Heart left ventricle (tissue), 16 donors: ENCODE data around the gene ZMIZ2. TPM values are rescaled to one million over a fixed set of nuclear protein-coding genes. Genes with fewer than 3 reads are reported as not detected.

Source experiments
- ATAC-seq, 4 donors: fragments of 200-7000 bp; cut with Tn5 transposase; one replicate each; pipeline ENCODE4 v1.9.1; 2020 to 2022; ENCODE audit warnings: moderate library complexity in 4 of 4, mild to moderate bottlenecking in 3 of 4, moderate number of reproducible peaks in 1 of 4
- DNase-seq, 5 donors: peaks; one replicate each; pipeline ENCODE4 v3.0.0-alpha.2; 2020
- H3K27ac ChIP-seq, 12 donors: fragments of 200-600 bp; sonication (generic) in 4 of 12; one replicate each; pipeline versions ENCODE4 v1.5.0 to v1.8.0; 2016 to 2022; ENCODE audit warnings: mild to moderate bottlenecking in 2 of 12
- H3K27me3 ChIP-seq, 9 donors: fragments of 200-600 bp; sonication (generic) in 2 of 9; one replicate each; pipeline versions ENCODE4 v1.5.1 to v1.8.0; 2016 to 2022; ENCODE audit warnings: mild to moderate bottlenecking in 3 of 9
- H3K36me3 ChIP-seq, 9 donors: fragments of 200-600 bp; sonication (generic) in 2 of 9; one replicate each; pipeline versions ENCODE4 v1.5.0 to v1.8.0; 2018 to 2022; ENCODE audit warnings: mild to moderate bottlenecking in 2 of 9
- H3K4me1 ChIP-seq, 12 donors: fragments of 200-600 bp; sonication (generic) in 4 of 12; one replicate each; pipeline versions ENCODE4 v1.5.0 to v1.8.0; 2016 to 2022; ENCODE audit warnings: mild to moderate bottlenecking in 3 of 12
- H3K4me3 ChIP-seq, 12 donors: fragments of 200-600 bp; sonication (generic) in 4 of 12; one replicate each; pipeline versions ENCODE4 v1.5.0 to v1.8.0; 2017 to 2022; ENCODE audit warnings: mild to moderate bottlenecking in 9 of 12, moderate library complexity in 4 of 12
- H3K9me3 ChIP-seq, 12 donors: fragments of 200-600 bp; sonication (generic) in 4 of 12; one replicate each; pipeline versions ENCODE4 v1.5.0 to v1.8.0; 2016 to 2022; ENCODE audit warnings: mild to moderate bottlenecking in 1 of 12
- POLR2A ChIP-seq, 2 donors: fragments of 450-650 bp; IDR thresholded peaks; one replicate each; pipeline ENCODE4 v1.6.1; 2017; ENCODE audit warnings: antibody characterized with exemption in 2 of 2, mild to moderate bottlenecking in 2 of 2, moderate library complexity in 2 of 2
- WGBS, 4 donors: extraction: QIAGEN DNeasy Blood & Tissue Kit in 2 of 4; methylation state at CpG; one replicate each; pipeline versions ENCODE4 v1.1.5 to v1.1.7; 2013 to 2018; 5-methylcytosine and 5-hydroxymethylcytosine counted together
- intact Hi-C, 10 donors: fragments of 100-400 bp; cut with DNase I; formaldehyde crosslinking; loops; one replicate each; pipeline versions ENCODE4 v1.11.1 to v1.14.2; 2022
- polyA plus RNA-seq, 2 donors: library from polyadenylated mRNA; stranded (reverse); fragments of 200-250 nt; gene quantifications; one replicate each; pipeline ENCODE4 v1.2.3, GENCODE V29; 2013
- total RNA-seq, 9 donors: library from RNA; depleted of rRNA in 2 of 9; stranded (reverse); fragments of >200 nt in 2 of 9; fragmentation: NEBNext Ultra II Directional in 3 of 9; extraction: Animal tissue kit (Norgen Biotek cat#: 25700) in 3 of 9; gene quantifications; one replicate each; pipeline versions ENCODE4 v1.1.0 to v1.2.4, GENCODE V29; 2016 to 2023
- TF ChIP-seq, protein P1 (sequence below), 12 donors: fragments of 200-600 bp; sonication (generic) in 4 of 12; IDR thresholded peaks; one replicate each; pipeline versions ENCODE4 v1.5.0 to v1.8.0; 2018 to 2022; ENCODE audit warnings: antibody characterized with exemption in 12 of 12, mild to moderate bottlenecking in 5 of 12
- donor health status: ischemic (EF 13 %, LVEDD 7.1; RV severe dilation, severe dysfunction).
- donor health status: healthy with polysubstance abuse.
- donor health status: DM: no; HTN: yes; CAD: no.
- donor health status: DM: no; HTN: no; CAD: no.
- donor health status: ischemic (EF 25% LVEDD 6.9; RV normal size, moderate dysfunction).
- donor health status: ischemic (EF 25% LVEDD 5.7; RV mildly dilated, moderate dysfunction).
- donor health status: healthy.
- donor health status: DM: yes; HTN: yes; CAD: no.
- donor health status: ischemic (EF 35%, LVEDD 5.7; RV mildly dilated, moderate dysfunction).
- donor health status: nonischemic (EF 11% LVEDD 7.7; RV severe dilation, severe dysfunction).
- donor health status: DM: yes; HTN: yes; CAD: no.
- donor health status: PGD.
- donor health status: ischemic (EF 29% LVEDD 5.4; RV normal size, mild dysfunction).
- donor health status: nonischemic (EF 23%, LVEDD 6.1; RV moderate dilation, normal function).

The ZMIZ2 gene
- total and polyA plus RNA-seq, 11 donors: 18.5 to 71.5 (median 45.7) TPM

DNA sequence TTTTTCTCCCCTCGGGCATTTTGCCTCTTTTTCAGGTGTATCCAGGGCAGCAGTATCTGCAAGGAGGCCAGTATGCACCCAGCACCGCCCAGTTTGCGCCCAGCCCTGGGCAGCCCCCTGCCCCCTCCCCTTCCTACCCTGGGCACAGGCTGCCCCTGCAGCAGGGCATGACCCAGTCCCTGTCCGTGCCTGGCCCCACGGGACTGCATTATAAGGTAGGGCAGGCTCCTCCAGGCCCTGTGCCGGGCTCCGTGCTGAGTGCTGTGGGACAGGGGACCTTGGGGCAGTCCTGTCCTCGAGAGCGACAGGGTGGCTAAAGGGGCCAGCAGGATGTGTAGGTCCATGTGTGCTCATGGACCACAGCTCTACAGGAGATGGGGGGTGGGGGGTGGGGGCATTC lies 10.6 kb downstream of the ZMIZ2 start:
- H3K4me1 ChIP-seq: peaks cover 0 to 47% (median 38%) of the 10 kb centered on the region in 12 donors
- ATAC-seq (no peak), DNase-seq (no peak)
- H3K4me3 ChIP-seq: no peak overlapping the region
- intact Hi-C loops: loop anchor here in 3 of 10 donors (10.0 kb wide), 3 partner anchors 54 to 174 kb away; partner anchors contain the start of genes H2AZ2 (in 1 of the 3) and TMED4 (in 1 of the 3)
- peaks cover 0 to 82% (median 72%) of the 10 kb centered on the region in 9 donors for H3K36me3 ChIP-seq
- no peaks in the 10 kb centered on the region for H3K27me3 ChIP-seq
- no peak overlapping the region for H3K27ac ChIP-seq
- H3K9me3 ChIP-seq: no peaks in the 10 kb centered on the region
- no peak for TF ChIP-seq POLR2A (IDR thresholded peaks at IDR 0.05)
- 86 to 96% (median 90%) methylated on average over 9 of the region's 9 CpGs for WGBS, 4 donors

DNA sequence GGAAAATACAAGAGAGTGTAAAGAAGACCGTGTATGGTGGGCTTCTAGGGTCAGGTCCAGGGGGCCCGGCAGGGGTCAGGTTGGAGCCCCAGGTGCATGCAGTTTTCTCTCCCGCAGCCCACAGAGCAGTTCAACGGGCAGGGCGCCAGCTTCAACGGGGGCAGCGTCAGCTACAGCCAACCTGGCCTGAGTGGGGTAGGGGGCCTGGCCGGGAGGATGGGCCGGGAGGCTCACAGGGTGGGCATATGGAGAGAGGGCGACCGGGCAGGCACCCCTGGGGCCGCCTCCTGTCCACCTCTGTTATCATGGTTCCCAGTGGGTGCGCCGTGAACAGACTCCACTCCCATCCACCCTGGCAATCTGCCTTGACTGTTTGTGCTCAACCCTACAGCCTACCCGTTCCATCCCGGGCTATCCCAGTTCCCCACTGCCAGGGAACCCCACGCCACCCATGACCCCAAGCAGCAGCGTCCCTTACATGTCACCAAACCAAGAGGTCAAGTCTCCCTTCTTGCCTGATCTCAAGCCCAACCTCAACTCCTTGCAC lies 11.5 kb downstream of the ZMIZ2 start:
- intact Hi-C loops: no loop called here
- WGBS, 4 donors: 88 to 91% (median 90%) methylated on average over 17 to 18 of the region's 18 CpGs
- Histone ChIP-seq H3K9me3 (no peaks in the 10 kb centered on the region), H3K4me3 (no peak overlapping the region), H3K4me1 (peaks cover 0 to 38% (median 31%) of the 10 kb centered on the region in 12 donors), H3K27me3 (no peaks in the 10 kb centered on the region), H3K27ac (no peak overlapping the region), H3K36me3 (peaks cover 0 to 91% (median 80%) of the 10 kb centered on the region in 9 donors)
- ATAC-seq (no peak), DNase-seq (no peak)
- TF ChIP-seq, protein P1, sequence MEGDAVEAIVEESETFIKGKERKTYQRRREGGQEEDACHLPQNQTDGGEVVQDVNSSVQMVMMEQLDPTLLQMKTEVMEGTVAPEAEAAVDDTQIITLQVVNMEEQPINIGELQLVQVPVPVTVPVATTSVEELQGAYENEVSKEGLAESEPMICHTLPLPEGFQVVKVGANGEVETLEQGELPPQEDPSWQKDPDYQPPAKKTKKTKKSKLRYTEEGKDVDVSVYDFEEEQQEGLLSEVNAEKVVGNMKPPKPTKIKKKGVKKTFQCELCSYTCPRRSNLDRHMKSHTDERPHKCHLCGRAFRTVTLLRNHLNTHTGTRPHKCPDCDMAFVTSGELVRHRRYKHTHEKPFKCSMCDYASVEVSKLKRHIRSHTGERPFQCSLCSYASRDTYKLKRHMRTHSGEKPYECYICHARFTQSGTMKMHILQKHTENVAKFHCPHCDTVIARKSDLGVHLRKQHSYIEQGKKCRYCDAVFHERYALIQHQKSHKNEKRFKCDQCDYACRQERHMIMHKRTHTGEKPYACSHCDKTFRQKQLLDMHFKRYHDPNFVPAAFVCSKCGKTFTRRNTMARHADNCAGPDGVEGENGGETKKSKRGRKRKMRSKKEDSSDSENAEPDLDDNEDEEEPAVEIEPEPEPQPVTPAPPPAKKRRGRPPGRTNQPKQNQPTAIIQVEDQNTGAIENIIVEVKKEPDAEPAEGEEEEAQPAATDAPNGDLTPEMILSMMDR (IDR thresholded peaks at IDR 0.05): no peak
- TF ChIP-seq POLR2A (IDR thresholded peaks at IDR 0.05): no peak

DNA sequence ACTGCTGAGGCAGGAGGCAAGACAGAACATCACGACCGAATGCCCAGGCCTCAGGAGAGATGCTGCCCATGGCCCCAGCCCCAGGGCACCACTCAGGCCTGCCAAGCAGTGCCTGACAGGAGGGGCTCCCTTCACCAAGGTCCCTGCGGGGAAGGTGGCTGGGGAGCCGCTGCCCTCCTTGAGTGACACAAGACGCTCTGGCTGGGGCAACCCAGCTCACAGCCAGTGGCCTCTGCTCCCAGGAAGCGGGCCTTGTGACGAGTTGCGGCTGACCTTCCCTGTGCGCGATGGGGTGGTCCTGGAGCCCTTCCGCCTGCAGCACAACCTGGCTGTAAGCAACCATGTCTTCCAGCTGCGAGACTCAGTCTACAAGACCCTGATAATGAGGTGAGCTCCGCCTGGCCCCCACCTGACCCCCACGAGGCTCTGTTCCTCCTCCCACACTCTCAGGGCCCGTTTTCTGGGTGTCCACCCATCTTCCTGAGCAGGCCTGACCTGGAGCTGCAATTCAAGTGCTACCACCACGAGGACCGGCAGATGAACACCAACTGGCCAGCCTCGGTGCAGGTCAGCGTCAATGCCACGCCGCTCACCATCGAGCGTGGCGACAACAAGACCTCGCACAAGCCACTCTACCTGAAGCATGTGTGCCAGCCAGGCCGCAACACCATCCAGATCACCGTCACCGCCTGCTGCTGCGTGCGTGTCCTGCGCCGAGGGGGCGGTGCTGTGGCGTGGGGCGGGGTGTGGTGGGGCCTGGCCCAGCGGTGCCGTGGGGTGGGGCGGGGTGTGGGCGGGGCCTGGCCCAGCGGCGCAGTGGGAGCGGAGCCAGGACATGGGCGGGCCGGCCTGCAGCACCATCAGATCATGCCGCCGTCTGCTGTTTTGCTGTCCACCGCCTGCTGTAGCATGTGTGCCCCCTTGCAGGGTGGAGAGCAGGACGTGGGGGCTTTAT lies 12.8 kb downstream of the ZMIZ2 start:
- Histone ChIP-seq H3K4me1 (peaks cover 0 to 24% (median 17%) of the 10 kb centered on the region in 12 donors), H3K36me3 (peaks cover 3 to 99% (median 92%) of the 10 kb centered on the region in 9 donors), H3K27me3 (no peaks in the 10 kb centered on the region), H3K9me3 (no peaks in the 10 kb centered on the region), H3K27ac (peak overlapping the region in 4 of 12 donors; percentile 4 to 68 (median 30)), H3K4me3 (no peak overlapping the region)
- DNase-seq (peak; percentile 59 to 78 (median 69)), ATAC-seq (peak; percentile 39 to 80 (median 78))
- TF ChIP-seq, protein P1 (IDR thresholded peaks at IDR 0.05): peak in 1 of 12 donors; percentile 4
- no peak for TF ChIP-seq POLR2A (IDR thresholded peaks at IDR 0.05)
- WGBS, 4 donors: 54 to 79% (median 76%) methylated on average over 25 to 48 of the region's 48 CpGs
- intact Hi-C loops: no loop called here

DNA sequence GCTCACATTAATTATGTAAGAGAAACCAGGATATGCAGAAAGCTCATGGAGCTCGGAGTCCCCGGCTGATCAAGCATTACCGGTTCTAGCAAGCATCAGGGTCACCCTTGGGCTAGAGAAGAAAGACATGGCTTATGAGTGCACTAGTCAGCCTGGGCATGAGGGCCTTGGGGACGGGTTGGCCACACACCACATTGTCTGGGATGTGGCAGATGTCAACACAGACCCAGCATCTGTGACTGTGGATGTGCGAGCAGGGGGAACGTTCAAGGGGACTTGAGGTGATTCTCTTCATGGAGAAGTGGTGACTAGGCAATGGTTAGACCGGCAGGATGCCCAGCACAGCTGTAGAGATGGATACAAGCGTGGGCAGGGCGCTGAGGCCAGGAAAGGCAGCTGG lies 13.7 kb downstream of the ZMIZ2 start:
- Histone ChIP-seq H3K27me3 (no peaks in the 10 kb centered on the region), H3K9me3 (no peaks in the 10 kb centered on the region), H3K27ac (peak overlapping the region in 3 of 12 donors; percentile 4 to 17 (median 15)), H3K4me3 (no peak overlapping the region), H3K4me1 (peaks cover 0 to 16% (median 10%) of the 10 kb centered on the region in 12 donors), H3K36me3 (peaks cover 3 to 99% (median 95%) of the 10 kb centered on the region in 9 donors)
- intact Hi-C loops: no loop called here
- 77 to 88% (median 87%) methylated on average over 9 of the region's 9 CpGs for WGBS, 4 donors
- DNase-seq (no peak), ATAC-seq (no peak)
- TF ChIP-seq, protein P1 (IDR thresholded peaks at IDR 0.05): peak in 1 of 12 donors; percentile 3
- TF ChIP-seq POLR2A (IDR thresholded peaks at IDR 0.05): no peak
